Sigmoid colon (tissue), 4 donors: Measurements from ENCODE around the gene EIF4A2.

Experiments
- EP300 ChIP-seq, 4 donors: sonication (generic); formaldehyde crosslinking; IDR thresholded peaks; one replicate each; pipeline ENCODE4 v1.6.1; 2017; ENCODE audit warnings: antibody characterized with exemption in 4 of 4
- POLR2AphosphoS5 ChIP-seq, 4 donors: sonication (generic); formaldehyde crosslinking; IDR thresholded peaks; one replicate each; pipeline ENCODE4 v1.6.1; 2017; ENCODE audit warnings: antibody characterized with exemption in 4 of 4

GRCh38 chr3:186759231-186759930 is 24.0 kb upstream of the EIF4A2 start:
- TF ChIP-seq POLR2AphosphoS5 (IDR thresholded peaks at IDR 0.05) (no peak), EP300 (IDR thresholded peaks at IDR 0.05) (no peak)
